Amniotic epithelial cell (primary cell): ENCODE data around the gene DGCR8.

Experiments
- DNase-seq: peaks from one replicate; pipeline ENCODE4 v3.0.0-alpha.2; 2010; ENCODE audit warnings: low read depth

The DGCR8 gene

DNA sequence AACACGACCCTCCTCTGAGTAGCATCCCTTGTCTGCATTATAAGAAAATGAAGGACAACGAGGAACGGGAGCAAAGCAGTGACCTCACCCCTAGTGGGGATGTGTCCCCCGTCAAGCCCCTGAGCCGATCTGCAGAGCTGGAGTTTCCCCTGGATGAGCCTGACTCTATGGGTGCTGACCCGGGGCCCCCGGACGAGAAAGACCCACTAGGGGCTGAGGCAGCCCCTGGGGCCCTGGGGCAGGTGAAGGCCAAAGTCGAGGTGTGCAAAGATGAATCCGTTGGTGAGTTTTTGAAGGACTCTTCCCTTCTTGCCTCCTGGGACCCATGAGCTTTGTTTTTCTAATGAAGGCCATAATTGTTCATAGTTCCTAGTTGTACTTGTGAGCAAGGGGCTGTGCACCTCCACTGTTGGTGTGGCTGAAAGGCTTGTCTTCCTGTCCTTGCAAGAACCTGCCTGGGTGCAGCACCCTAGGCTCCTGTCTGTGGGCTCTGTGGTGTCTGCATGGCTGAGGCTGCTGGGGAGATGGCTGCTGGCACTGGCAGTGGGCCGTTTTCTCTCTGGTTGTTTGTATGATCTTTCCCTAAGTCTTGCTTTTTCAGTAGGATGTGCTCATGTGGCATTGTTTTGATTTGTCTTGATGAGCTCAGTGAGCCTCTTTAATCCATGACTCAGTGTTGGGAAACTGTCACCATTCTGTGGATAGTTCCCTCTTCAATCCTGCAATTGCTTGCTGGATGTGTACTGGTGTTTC, 10.1 kb downstream of the DGCR8 start:
- DNase-seq: peak; percentile 19

- DNase-seq: no peak
These were observed 10.7 kb downstream of the DGCR8 start for GRCh38 chr22:20090730-20091240.

DNA sequence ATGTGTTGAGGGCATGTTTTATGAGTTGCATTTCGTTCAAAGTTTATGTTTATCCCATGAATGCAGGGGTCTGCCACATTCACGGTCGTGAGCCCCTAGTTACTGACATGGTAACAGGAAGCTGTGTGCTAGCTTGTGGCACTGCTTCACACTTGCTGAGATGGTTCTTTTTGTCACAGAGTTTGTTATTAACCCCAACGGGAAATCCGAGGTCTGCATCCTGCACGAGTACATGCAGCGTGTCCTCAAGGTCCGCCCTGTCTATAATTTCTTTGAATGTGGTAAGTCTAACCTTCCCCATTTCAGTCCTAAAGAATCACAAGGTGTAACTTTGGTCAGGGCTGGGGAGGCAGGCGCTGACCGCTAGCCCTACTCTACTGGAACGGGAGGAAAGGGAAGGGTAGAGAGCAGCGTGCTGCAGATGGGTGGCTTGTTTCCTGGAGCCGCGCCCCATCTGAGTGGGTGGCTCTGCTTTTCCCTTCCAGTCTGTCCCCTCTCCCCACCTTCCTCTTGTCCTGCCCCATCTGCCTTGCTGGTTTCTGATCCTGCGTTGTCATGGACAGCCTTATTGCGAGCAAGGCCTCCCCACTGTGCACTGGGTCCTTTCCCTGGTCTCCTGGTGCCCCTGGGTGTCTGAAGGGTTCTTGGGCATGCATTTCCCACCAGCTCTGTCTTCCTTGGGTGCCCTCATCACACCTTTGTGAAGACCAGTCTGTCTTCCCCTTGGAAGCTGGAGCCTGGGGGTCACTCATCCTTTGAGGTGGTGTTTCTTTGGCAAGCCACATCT, 11.8 kb downstream of the DGCR8 start:
- DNase-seq: no peak

GRCh38 chr22:20092477-20092854, 12.4 kb downstream of the DGCR8 start:
- DNase-seq: no peak

GRCh38 chr22:20093418-20094196, 13.6 kb downstream of the DGCR8 start:
- DNase-seq: no peak

GRCh38 chr22:20094197-20094807, 14.3 kb downstream of the DGCR8 start:
- DNase-seq: no peak

DNA sequence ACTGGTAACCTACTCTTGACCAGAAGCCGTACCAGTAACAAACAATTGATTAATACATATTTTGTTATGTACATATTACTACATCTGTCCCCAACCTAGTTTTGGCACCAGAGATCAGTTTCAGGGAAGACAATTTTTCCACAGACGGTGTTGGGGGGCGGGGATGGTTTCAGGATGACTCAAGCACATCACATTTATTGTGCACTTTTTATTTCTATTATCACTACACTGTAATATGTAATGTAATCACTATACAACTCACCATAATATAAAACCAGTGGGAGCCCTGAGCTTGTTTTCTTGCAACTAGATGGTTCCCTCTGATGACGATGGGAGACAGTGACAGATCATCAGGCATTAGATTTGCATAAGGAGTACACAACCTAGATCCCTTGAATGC, 15.5 kb downstream of the DGCR8 start:
- DNase-seq: no peak

DNA sequence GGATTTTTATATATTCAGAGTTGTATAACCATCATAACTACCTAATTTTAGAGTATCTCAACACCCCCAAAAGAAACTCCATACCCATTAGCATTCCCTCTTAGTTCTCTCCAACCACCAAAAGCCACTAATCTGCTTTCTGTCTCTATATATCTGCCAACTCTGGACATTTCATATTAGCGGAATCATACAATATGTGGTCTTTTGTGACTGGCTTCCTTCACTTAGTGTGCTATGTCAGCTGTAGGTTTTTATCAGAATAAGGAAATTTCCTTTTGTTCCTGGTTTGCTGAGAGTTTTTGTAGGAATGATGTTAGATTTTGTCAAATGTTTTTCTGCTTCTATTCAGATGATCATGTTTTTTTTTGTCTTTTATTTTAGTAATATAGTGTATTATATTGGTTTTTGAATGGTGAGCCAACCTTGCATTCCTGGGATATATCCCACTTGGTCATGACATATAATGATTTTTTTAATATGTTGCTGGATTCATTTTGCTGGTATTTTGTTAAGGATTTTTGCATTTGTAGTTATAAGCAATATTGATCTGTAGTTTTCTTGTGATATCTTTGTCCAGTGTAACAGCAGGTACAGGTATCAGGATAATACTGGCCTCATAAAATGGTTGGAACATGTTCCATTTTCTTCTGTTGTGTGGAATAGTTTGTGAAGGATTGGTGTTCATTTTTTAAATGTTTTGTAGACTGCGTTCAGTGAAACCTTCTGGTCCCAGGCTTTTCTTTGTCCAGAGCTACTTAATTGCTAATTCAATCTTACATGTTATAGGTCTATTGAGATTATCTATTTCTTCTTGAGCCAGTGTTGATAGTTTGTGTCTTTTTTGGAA, 16.8 kb downstream of the DGCR8 start:
- no peak for DNase-seq

- DNase-seq: no peak
These were observed 19.2 kb downstream of the DGCR8 start for GRCh38 chr22:20099099-20099711.

DNA sequence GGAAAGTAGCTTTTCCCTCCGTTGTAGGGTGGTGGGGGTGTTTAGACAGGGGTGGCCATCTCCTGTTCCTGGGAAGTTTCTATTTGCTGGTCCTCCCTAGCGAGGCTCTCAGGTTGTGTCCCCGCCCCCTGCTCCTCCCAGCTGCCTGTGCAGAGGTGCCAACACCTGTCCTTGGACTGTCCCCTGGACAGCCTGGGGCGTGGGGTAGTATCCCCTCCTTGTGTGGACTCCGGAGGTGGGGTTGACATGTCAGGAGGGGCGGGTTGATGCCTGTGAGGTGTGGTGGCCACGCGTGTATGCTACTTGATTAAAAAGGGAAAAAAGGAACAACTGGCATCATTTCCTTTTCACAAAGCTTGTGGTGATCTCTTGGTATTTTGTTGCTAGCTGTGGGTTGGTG, 21.6 kb downstream of the DGCR8 start:
- DNase-seq: no peak

DNA sequence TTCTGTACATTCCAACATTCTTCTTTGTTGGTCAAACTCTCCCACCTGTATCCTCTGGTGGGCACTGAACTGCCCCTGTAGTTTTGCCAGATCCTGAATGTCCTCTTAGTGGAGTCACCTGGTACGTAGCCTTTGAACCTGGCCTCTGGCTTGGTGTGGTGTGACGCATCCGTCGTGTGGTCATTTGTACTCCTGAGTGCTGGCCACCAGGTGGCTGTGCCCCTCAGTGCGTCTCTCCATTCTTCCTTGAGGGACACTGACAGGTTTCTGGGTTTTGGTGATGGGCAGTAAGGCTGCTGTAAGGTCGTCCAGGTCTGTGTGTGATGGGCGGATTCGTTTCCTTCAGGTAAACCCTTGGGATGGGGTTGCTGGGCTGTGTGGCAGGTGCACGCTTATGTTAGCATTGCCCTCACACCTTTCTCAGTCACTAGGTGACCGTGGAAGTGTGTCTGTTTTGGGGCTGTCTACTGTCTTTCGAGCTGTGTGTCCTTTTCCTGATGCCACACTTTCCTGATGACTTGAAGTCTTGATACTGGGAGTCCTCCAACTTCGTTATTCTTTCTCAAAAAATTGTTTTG, 22.3 kb downstream of the DGCR8 start:
- DNase-seq: no peak

GRCh38 chr22:20105456-20106204, 25.6 kb downstream of the DGCR8 start:
- no peak for DNase-seq

DNA sequence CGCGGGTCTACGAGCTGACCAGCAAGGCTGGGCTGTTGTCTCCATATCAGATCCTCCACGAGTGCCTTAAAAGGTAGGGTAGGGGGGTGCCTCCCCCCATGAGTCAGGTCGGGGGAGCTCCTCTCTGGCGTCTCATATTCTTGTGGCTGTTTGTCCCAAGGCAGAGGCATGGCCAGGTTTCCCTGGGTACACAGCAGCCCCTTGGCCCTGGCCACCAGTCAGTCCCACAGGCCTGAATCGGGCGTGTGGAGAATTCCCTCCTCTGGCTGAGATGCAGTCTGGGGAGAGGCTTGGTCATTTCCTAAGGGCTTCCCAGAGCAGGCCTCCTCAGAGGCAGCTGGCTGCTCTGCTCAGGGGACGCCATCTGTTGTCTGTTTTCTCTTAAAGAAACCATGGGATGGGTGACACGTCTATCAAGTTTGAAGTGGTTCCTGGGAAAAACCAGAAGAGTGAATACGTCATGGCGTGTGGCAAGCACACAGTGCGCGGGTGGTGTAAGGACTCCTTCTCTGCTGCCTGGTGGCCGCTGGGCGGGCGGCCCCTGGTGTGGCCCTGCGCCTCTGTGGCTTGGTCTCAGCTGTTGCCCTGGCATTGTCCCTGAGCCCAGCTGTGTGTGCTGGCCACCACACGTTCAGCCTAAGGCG, 26.3 kb downstream of the DGCR8 start:
- no peak for DNase-seq

DNA sequence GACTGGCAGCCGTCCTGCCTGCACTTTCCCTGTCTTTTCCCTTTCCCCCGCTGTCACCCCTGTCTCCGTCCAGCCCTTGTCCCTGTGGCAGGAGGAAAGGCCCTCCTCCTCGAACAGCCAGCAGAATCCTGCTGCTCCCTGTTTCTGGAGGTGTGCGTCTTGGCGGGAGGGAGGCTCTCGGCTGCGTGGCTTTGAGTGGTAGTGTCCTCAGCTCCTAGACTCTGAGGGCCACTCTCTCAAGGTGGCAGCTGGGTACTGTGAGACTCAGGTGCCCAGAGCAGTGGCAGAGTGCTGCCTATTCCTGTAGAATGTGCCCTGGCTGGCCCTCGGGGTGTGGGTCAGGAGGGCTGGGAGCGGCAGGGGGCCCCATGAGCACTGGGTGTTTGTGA, 26.8 kb downstream of the DGCR8 start:
- DNase-seq: no peak

DNA sequence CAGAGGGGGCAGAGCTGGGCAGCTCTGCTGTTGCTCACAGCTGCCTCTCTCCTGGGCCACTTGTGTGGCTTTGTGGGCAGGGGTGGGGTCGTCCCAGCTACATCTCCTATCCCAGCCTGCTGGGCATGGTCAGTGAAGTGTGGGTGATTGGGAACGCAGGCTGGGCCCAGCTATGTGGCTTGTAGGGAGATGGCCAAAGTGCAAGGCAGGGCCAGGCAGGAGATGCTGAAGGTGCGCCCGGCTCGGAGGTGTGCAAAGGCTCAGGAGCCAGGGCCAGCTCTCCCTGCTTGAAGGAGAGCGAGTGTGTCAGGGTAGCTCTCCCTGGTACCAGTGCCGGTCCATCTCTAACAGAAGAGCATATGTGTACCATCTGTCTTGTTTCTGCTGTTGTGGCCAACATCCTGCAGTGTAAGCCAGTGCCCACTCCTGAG, 27.4 kb downstream of the DGCR8 start:
- no peak for DNase-seq

- DNase-seq: no peak
These were observed 28.1 kb downstream of the DGCR8 start for GRCh38 chr22:20107951-20108756.

DNA sequence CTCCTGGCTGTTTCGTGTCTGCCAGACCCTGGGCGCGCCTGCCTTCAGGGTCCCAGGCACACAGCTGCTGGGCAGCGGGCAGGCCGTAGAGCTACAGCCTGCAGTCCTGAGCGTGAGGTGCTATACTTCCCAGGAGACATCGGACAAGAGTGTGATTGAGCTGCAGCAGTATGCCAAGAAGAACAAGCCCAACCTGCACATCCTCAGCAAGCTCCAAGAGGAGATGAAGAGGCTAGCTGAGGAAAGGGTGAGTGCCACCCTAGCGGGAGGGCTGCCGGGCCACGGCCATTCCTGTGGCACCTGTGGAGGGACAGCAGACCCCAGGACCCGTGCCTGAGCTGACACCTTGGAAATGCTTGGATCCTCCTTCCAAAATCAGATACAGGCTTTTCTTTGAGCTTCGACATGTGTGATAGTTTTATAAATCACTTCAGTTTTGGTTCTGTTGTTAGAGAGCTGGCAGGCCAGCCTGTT, 28.8 kb downstream of the DGCR8 start:
- DNase-seq: no peak
